ENCODE results near the gene SDR42E1.
"Not testable (repeated sequence)": the region's sequence is repeated elsewhere in the genome, so short reads cannot be mapped to it uniquely, and the experiment has no call there.

The SDR42E1 gene

DNA sequence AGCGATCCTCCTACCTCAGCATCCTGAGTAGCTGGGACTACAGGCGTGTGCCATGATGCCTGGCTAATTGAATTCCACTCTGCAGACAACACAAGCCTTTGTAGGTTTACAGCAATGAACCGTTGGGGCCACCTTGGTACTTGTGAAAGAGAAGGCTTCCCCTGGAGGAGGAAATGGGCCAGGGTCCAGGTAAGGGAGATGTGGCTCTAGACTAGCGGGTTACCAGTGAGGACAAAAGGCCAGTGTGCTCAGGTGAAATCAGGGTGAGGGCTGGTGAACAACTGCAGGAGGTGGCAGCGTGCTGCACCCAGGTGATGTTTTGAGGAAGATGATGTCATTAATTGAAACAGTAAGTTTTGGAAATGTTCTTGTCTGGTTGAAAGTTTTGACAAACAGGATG, 6.7 kb downstream of the SDR42E1 start:
- DNase-seq (ENCODE audit: low read depth), result no peak

DNA sequence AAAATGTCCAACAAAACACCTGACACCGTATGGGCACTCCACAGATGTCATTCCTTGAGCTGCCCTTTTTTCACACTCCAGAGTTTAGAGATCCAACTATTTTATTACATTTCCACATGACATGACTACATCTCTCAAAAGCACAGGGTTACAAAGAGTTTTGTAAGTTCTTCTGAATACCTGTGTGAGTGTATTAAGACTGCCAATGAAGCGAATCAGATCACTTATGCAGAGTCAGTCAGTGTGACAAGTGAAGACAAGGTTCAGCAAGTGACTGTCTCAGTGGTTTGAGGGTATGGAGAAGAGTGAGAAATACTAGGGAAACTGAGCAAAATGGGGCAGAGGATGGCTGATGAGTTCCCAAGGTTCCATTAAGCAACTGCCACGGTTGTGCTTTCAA, 8.4 kb downstream of the SDR42E1 start:
- no peak for DNase-seq (ENCODE audit: low read depth)

DNA sequence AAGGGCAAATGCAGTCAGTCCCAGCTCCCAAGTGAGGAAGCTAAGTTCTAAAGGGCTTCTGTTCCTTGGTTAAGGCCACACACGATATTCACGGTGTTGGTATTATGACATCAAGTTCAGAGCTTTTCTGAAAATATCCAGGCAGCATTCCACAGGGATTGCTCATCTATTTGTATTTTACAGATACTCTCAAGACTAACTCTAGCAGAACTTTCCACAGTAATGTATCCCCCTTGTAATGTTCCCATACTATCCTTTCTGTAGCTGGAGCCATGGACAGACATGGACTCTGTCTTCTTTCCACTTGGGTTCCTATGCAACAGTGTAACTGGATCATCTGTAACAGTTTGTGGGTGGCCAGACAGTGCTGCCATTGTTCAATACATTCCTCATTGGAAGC, 13.5 kb downstream of the SDR42E1 start:
- peak; percentile 95 for DNase-seq (ENCODE audit: low read depth)

DNA sequence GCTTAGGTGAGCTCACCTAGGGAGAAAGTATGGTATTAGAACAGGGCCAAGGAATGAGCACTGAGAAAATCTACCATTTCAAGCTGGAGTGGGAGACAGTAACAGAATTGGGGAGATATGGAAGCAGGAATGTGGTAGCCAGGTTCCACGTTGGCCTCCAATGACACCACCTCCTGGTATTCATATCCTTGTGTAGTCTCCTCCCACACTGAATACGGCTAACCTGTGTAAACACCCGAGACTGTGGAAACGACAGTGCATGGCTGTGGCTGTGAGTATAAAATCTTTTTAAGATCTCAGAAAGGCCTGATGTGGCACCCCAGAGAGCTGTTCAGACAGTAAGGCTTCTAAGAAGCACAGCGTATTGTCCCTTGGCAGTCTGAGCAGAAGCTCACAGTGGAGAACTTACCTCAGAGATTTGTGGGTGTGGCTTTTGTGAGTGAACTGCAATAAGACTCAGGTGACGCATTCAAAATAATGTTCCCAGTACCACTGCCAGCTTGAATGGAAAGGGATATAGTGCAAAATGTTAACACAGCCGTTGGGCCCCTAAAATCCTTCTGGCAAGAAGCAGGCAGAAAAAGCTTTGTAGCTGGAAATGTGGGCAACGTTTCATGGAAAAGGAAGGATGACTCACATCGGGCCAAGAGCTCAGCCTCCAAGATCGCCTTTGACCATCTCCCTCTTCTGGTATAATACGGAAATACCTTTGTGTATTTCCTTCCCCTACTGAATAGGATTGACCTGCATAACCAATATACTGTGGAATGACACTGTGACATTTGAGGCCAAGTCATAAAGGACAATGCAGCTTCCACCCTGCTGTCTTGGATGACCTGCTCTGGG, 14.4 kb downstream of the SDR42E1 start:
- DNase-seq (ENCODE audit: low read depth), result peak; percentile 77

DNA sequence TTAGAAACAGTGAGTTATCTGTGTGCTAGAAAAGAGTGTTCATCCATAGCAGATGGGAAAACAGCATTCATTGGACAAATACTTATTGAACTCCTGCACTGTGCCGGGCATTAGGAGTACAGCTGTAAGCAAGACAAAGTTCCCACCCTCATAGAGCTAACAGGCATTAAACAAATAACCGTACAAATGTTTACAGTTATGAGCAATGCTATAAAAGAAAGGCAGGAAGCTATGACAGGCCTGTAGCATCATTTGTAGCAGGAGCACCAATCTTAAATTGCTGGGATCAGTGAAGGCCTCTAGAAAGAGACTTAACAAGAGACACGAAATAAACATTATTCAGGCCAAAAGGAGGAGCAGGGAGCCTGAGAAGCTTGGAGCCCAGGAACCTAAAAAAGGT, 15.6 kb downstream of the SDR42E1 start:
- no peak for DNase-seq (ENCODE audit: low read depth)

DNA sequence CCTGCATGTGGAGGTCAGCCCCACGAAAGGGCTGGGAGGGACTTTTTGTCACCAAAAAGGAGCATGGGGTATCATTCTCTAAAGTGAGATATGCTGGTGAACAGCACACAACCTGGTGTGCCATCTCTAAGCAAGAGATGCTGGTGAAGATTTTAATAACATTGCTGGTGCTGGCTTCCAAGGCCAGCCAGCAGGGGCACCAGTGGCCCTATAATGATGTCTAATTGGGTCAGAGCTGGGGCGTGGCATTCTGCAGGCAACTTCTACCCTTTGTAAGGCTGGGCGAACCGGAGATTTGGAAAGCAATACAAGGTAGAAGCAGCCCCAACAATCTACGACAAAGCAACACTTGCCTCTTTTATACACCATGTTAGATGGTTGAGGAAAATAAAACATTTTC, 16.8 kb downstream of the SDR42E1 start:
- no peak for DNase-seq (ENCODE audit: low read depth)

DNA sequence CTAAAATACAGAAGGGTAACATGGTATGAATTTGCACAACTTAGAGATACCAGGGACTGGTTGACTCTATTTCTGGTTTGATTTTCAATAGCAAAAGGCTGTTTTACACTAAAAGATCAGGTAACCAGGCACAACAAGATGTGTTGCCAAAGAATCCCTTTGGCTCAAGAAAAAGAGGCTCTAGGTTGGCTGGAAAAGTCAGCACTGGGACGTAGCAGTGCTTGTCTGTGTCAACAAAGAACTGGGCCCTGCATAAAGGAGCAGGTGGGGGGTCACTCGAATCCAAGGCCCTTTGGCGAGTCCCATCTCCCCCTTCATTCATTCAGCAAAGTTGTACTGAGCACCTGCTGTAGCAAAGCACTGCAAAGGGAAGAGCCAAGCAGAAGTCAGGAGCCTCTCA, 18.4 kb downstream of the SDR42E1 start:
- DNase-seq (ENCODE audit: low read depth), result no peak

DNA sequence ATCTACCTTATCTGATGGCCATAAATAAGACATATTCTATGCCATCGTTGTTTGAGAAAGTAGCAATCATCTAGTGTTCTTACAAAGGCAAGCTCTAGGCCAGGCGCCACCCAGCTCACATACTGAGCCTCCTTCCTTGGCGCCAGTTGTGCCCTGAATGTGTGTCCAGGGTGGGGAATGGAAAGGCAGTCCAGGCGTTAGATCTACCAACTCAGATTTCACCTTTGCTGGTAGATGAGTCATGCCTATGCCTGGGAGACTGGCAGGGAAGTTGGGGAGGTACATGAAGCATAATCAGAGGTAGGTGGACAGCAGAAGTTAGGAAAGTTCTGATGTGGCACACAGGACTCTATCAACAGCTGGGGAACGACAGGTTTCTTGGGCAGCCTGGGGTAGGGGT, 23.6 kb downstream of the SDR42E1 start:
- no peak for DNase-seq (ENCODE audit: low read depth)

DNA sequence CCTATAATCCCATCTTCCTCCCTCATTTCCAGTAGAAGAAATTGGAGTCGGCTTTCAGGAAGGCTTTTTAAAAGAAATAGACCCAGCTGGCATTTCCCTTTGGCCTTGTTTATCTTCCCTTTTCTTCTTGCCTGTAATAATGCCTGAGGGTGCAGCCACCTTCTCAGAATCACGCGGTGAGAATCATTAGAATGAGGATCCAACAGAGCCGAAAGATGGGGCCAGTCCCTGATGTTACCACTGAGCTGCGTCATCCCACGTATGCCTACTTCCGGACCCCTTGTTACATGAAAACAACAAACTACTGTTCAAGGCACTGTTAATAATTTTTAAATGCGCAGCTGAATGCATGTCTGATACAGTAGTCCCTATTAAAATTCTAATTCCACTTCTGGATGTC, 24.1 kb downstream of the SDR42E1 start:
- no peak for DNase-seq (ENCODE audit: low read depth)

DNA sequence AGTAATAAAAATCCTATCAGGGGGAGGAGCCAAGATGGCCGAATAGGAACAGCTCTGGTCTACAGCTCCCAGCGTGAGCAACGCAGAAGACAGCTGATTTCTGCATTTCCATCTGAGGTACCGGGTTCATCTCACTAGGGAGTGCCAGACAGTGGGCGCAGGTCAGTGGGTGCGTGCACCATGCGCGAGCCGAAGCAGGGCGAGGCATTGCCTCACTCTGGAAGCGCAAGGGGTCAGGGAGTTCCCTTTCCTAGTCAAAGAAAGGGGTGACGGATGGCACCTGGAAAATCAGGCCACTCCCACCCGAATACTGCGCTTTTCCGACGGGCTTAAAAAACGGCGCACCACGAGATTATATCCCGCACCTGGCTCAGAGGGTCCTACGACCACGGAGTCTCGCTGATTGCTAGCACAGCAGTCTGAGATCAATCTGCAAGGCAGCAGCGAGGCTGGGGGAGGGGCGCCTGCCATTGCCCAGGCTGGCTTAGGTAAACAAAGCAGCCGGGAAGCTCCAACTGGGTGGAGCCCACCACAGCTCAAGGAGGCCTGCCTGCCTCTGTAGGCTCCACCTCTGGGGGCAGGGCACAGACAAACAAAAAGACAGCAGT, 33.8 kb downstream of the SDR42E1 start:
- not testable (repeated sequence) for DNase-seq (ENCODE audit: low read depth)

DNA sequence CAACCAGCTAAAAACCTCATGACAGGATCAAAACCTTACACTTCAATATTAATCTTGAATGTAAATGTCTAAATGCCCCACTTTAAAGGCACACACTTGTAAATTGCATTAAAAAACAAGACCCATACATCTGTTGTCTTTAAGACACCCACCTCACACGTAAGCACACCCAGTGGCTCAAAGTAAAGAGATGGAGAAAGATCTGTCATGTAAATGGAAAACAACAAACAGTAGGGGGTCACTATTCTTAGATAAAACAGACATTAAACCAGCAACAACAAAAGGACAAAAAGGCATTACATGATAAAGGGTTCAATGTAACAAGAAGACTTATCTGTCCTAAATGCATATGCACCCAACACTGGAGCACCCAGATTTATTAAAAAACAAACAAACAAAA, 35.6 kb downstream of the SDR42E1 start:
- DNase-seq (ENCODE audit: low read depth), result no peak

DNA sequence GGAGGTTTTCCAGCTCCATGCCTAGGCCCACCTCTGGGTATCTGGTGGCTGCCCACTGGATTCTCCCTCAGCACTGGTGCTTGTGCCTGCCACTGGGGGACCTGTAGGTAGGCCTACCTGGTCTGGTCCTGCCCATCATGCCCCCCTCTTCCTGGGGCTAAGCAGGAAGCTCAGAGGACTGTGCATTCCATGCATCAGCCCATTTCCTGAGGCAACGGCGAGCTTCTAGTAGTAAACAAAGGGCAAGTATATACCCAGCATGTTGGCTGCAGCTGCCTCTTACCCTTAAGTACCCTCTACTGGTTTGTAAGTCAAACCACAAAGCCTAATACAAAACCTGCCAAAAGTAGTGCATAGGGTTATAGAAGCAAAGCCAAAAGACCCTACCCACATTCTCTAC, 37.5 kb downstream of the SDR42E1 start:
- no peak for DNase-seq (ENCODE audit: low read depth)

DNA sequence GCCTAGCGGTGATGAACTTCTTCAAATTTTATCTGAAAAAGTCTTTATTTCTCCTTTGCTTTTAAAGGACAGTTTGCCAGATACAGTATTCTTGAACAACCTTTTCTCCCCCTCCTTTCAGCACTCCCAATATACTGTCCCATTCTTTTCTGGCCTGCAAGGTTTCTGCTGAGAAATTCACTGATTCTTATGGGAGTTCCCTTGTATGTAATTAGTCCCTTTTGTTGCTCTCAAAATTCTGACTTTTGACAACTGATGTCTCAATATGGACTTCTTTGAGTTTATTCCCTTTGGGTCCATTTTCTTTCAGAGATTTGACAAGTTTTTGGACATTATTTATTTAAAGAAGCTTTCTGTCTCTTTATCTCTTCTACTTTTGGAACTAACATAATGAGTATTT, 39.4 kb downstream of the SDR42E1 start:
- DNase-seq (ENCODE audit: low read depth), result no peak

DNA sequence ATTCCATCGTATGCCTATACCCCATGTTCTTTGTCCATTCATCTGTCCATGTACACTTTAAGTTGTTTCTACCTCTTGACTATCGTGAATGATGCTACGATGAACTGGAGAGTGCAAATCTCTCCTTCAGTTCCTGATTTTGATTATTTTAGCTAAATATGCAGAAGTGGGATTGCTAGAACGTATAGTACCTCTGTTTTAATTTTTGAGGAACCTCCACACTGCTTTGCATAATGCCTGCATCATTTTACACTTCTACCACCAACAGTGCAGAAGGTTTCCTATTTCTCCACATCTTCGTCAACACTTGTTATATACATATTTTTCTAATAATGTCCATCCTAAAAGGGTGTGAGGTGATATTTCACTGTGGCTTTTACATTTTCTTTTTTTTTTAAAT, 43.9 kb downstream of the SDR42E1 start:
- no peak for DNase-seq (ENCODE audit: low read depth)

DNA sequence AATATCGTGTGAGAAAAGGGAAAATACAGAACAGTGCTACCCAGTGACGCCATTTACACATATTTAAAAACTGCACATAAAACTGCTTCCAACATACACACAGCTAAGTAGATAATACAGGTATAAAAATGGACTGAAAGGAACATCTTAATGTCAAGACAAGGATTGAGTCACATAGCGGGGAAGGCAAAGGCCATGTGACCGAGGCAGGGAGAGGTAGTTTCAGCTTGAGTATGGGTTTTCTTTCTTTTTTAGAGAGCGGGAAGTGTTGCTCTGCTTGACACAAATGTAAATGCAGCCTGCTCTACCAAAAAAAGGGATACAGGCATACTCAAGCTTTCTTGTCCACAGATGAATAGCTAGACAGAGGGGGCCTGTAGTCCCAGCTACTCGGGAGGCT, 46.5 kb downstream of the SDR42E1 start:
- no peak for DNase-seq (ENCODE audit: low read depth)

DNA sequence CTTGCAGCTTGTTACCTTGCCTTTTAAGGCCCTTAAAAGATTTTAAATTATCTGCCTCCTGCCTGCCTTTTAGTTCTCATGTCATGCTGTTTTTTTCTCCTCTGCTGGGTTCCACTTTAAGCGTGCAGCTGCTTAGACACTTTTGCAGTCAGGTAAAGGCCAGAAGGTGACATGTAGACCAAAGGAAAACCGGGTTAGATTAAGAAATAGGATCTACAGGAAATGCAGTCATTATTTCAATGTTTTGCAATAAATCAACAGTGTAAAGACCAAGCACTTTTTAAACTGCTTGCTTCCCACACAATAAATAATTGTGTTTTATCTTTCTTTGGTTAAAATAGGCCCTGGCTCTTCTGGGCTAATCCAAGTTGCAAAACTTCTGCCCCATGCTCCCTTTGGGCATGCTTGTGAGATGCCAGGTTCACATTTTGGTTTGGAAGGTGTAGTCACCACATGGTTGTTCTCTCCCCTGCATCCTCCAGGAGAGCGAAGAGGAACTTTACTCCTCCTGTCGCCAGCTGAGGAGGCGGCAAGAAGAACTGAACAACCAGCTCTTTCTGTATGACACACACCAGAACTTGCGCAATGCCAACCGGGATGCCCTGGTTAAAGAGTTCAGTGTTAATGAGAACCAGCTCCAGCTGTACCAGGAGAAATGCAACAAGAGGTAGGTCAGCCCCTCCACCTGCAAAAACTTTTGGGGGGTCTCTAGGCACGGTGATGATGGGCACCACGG, 54.9 kb downstream of the SDR42E1 start:
- peak; percentile 25 for DNase-seq (ENCODE audit: low read depth)

DNA sequence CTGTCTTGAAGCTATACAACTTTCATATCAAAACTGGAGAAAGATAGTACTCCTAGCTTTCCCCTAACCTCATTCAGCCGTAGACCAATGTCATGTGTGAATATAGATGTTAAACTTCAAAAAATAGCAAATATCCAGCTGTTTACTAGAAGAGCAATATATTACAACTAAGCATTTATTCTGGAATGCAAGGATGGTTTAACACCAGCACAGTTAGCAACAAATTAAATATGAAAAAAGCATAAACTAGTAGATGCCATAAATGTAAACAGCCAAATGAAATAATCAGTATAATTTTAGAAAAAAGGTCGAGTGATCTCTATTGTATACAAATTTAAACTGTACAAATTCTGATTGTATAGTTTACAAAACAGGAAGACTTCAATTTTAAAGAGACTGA, 59.7 kb downstream of the SDR42E1 start:
- no peak for DNase-seq (ENCODE audit: low read depth)

DNA sequence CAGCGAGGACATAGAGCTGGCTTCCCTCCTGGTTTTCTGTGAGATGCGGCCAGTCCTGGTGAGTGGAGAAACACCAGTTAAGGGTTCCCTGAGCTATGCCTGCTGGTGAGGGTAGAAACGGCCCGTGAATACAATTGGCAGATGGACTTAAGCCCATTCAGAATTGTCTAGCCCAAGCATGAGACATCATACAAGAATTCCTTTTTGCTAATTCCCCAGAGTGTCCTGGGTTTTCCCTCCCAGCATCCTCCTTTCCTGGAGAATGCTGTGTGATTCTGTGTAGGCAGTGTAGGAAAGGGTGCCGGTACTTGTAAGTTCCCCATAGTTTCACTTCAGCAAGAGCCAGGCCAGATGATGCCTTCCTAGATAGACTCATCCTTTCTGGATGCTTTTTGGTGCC, 65.1 kb downstream of the SDR42E1 start:
- DNase-seq (ENCODE audit: low read depth), result no peak

DNA sequence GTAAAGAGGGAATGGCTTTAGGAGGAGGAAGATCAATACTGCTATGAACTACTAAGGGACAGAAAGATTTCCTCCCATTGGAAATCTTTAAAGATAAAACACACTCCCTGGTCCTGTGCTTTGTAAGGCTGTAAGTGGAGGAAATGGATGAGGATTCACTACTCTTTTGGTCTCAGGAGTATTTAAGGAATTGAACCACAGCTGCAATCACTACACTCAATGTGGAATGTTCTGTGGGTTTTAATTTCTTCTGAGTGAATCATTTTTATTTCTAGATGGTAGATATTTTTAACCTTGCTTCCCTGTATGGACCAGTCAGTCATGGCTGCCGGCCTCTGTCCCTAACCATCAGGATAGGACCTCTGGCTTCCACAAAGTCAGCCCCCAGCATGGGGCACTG, 65.6 kb downstream of the SDR42E1 start:
- peak; percentile 29 for DNase-seq (ENCODE audit: low read depth)

DNA sequence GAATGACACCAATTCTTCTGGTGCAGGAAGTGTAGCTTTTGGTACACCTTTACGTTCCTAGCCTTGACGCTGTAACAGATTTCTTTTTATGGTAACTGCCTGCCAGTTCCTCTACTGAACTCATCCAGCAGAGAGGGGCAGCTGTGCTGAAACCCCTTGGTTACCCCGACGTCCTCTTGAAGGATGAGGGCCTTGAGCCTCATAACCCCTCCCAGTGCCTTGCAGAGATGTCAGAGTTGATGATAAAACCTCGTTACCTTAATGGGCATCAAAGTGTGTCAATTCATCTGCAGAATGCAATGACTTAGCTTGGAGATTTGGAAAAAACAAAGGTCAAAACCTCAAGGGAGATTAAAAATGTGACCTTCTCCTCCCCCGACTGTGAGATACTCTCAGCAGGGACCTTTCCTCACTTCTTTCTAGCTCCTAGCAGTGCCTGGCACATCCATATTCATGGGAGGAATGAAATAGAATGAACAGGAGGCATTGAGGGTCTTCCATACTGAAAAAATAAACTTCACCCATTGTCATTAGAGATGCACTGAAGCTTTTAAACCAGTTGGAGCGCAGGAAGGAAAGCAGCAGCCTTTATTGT, 69.2 kb downstream of the SDR42E1 start:
- no peak for DNase-seq (ENCODE audit: low read depth)

DNA sequence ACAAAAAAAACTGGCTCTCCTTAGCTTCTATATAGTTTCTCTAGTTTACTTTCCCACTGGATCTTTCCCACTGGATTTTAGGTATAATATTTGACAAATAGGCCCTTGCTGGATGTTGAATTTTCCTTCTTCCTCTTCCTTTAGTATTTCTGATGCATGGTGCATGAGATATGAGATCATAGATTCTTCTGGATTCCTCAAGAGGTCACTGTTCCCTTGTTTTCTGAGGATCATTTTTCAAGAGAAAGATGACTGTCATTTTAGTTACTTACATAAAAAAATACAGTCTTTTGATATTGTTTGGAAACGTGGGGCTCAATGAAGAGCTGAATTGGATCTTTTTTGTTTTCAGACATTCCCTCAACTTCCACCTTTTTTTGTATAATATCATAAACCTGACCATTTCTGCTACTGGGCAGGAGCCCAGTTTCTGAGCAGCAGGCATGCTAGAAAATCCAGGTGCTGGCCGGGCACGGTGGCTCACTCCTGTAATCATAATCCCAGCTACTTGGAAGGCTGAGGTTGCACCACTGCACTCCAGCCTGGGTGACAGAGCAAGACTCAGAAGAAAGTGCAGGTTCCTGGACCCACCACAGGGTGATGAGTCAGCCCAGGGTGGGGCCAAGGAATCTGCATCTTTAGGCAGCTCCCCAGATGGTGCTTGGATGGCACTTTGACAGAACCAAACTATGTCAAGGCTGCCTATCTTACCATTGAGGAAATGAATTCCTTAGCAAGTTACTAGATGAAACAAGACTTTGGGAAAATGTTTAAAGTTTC, 70.3 kb downstream of the SDR42E1 start:
- DNase-seq (ENCODE audit: low read depth), result peak; percentile 61
